GM19438 (cell line): Measurements from ENCODE around the gene PRDX3.

Experiments
- ATAC-seq: cut with Tn5 transposase; IDR thresholded peaks from one replicate; pipeline ENCODE4 v1.9.1; 2021; ENCODE audit warnings: low read depth; ENCODE audit not compliant: unreplicated experiment

Gene PRDX3

DNA sequence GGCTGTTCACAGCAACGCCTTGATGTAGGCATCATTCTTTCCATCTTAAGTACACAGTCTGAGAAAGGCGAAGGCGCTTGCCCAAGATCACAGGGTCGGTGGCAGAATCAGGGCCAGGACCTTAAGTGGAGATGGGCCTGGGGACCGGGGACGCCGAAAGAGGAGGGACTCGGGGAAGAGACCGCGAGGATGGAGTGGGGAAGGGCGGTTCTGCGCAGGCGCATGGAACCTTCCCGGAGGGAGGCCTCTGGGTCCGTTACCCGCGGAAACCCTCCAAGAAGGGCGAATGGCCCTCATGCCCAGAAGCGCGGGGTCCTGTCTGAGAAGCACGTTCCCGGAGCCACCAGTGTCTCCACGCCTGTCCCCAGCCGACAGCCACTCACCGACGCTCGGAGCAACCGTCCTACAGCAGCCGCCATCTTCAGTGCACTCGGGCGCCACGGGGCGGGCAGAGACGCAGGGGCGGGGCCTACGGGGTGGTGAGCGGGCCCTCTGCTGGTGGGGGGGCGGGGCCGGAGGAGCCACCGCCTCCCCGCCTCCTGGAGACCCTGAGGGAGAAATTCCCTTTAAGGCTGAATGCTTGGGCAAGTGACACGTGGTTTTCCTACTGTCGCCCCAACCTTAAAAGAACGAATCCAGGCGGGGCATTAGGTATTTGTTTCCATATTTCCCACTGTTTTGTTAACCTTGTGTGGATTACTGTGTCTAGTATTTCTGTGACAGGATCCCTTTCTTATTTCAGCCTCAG lies at the start of gene PRDX3:
PRDX3 (minus strand) TSS at position 441 of the 748 bp plus-strand sequence; CDS start at position 419, 22 bp downstream.
- ATAC-seq, result peak; percentile 90

DNA sequence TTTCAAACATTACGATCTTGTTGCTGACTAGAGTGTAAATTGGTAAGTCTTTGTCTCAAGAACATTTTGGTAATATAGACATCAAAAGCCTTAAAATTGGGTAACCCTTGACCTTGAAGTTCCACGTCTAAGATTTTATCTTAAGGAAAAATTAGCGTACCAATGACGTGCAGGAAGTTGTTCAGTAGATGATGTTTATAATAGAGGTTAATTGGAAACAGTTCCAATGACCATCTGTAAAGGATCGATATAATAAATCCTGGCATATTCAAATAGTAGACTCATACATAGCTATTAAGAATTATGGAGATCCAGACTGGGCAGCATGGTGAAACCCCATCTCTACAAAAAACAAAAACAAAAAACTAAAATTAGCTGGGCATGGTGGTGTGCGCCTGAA lies 49.2 kb upstream of the PRDX3 start:
- ATAC-seq, result no peak

DNA sequence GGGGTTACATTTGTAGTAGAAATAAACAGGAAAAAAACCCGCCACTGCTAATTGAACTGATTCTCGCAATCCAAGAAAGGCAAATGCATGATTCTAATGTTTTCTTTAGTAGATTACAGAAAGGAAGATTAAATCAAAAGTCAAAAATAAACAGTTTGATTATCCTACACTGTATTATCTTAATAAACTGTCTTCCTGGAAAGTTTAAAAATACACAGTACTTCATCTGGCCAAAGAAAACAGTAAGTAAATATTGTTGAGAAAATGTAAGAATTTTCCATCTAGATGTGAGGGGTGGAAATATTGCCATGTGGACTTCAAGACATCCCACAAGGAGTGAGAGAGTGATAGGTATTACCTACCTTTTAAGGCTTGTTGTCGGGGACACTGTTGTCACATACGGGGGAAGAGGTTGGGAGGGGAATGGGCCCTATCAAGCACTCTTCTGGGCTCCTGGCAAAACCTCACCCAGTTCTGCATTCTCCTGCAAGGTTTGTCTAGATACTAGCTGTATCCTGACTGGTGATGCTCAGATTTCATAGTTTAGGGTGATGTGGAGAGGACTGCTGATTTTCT lies 46.6 kb upstream of the PRDX3 start:
- no peak for ATAC-seq

DNA sequence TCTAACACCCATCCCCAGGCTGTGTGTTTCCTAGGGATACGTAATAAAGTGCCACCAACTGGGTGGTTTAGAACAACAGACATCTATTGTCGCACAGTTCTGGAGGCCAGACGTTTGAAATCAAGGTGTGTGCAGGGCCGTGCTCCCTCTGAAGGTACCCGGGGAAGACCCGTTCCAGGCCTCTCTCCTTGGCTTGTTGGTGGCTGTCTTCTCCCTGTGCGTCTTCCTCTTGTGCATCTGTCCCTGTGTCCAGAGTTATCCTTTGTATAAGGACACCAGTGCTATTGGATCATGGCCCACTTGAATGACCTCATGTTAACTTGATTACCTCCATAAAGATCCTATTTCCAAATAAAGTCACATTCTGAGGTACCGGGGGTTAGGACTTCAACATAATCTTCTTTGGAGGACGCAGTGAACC lies 44.4 kb upstream of the PRDX3 start:
- no peak for ATAC-seq

DNA sequence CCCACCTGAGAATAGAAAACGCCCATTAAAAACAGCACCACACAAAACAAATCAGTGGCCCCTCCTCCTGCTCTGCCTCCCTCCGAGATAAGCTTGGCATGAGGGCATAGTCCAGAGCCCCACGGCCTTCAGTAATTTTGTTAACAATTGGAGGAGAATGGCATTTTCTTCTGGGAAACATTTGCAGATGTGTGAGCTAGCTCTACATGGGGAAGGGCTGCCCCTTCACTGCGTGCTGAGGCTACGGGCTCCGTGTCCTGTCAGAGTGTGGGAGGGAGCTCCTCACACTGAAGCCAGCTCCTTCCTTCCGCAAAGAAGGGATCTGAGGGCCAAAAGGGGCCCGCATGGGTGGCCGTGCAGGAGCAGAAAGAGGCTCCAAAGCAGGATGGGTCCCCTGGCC lies 43.9 kb upstream of the PRDX3 start:
- ATAC-seq, result no peak

DNA sequence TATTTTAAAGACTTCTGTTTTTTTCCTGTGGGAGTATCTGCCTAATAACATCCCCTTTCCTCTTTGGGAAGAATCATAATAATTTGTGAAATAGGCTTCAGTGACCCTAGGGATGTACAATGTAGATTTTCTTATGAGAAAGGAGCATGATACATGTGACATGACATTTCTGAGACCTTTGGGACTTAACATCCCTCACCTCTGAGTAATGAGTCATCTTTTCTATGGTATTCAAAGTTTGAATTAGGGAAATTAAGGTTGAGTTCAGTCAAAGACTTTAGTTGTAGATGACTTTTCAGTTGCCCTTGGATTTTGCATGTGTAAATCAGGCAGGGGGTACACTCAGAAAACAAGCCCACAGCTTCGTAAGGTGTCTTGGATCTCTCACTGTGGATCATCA lies 43.1 kb upstream of the PRDX3 start:
- ATAC-seq, result no peak

DNA sequence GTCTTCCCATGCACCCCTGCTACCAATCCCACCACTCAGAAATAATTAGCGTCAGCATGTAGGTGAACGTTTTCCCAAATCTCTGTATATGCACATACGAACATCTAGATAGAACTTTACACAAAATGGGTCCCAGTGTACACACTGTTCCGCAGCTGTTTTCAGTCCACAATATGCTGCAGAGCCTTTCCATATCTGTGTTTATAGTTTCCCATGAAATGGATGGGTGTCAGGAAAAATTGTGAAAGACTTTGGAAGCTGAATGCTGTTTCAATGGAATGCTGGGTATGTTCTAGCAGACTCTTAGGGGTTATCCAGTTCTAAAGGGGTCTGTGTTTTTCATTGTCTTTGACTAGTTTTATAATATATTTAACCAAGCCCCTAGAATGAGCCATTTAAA lies 42.6 kb upstream of the PRDX3 start:
- ATAC-seq, result no peak

DNA sequence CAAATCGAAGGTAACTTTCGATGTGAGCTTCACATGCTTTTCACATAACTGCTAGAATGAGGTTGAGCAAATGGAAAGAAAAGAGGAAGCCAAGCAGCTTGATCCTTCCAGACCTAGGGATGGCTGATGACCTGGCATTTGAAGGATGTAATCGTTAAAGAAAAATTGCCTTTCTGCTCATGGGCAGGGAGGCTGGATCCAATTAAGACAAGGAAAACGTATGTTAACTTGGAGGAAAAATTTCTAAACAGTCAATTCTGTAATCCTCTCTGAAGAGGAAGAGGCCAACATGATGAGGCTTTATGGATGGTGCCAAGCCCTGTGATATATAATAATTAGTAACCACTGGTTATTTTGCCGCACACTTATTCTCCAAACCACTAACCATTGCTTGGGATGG lies 41.3 kb upstream of the PRDX3 start:
- no peak for ATAC-seq

DNA sequence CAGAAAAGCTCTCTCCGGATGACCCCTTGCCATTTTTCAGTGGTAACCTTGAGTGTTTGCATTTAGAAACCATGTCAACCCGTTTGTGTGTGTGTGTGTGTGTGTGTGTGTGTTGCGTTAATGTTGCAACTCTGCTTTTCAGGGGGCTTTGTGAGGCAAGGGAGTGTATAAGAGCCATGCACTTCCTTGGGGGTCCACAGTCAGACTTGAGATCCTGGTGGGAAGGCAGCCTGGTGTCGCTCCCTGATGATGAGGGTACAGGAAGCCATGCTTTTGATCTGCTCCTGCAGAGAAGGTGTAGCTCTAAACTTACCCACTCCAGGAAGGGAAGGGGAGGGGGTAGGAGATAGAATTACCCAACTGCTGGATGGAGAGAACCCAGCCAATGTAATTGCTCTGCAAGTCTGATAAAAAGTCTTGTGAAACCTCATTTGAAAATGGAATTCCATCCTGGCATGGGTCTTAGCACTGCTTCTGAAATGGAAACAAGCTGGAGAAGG lies 39.4 kb upstream of the PRDX3 start:
- ATAC-seq, result no peak

DNA sequence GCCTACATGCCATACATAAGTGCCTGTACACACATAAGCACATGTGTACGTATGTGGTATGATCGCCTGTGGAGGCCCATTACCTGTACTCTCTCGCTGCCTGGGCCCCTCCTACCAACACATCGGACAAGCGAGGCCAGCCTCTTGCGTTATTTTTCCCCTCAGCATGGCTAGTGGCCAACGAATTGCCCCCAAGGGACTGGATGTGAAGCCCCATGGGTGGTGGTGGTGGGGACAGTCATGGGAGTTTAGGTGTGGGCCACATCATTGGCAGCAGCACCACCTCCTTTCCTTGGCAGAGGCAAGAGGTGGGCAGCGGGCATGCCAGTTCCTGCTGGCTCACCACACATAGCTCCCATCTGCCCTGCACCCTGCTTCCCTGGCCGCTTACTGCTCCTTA lies 38.8 kb upstream of the PRDX3 start:
- no peak for ATAC-seq

DNA sequence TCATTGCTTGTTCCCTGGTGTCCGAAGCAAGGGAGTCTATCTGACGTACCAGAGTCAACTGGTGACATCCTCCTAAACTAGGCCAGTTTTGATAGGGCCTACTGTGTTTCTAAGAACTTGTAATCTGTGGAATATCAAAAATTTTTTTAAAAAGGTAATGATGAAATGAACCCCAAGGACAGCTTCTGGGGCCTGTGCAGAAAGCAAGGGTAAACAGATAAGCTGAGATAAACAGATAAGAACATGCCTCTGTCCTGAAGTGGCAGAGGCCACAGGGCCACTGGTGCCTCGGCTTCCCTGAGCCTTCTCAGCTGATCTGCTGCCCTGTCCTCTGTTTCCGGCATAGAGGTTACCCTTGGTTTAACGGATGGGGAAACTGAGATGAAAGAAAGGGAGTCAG lies 37.5 kb upstream of the PRDX3 start:
- no peak for ATAC-seq

DNA sequence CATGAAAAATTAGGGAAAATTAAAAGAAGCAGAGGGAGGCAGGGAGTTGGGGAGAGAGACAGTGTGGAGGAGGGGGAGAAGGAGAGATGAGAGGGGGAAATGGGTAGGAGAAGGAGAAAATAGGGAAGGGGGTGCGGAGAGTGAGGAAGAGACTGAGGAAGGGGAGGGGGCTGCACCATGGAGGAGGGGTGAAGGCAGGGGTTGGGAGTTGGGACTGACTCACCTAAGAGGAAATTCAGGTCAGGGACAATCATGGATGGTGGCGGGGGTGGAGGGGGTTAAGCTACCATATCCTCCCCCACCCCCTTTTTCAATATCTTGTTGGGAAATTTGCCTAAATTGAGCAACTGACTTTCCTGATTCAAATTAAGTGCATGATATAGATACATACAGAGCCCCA lies 36.8 kb upstream of the PRDX3 start:
- no peak for ATAC-seq

DNA sequence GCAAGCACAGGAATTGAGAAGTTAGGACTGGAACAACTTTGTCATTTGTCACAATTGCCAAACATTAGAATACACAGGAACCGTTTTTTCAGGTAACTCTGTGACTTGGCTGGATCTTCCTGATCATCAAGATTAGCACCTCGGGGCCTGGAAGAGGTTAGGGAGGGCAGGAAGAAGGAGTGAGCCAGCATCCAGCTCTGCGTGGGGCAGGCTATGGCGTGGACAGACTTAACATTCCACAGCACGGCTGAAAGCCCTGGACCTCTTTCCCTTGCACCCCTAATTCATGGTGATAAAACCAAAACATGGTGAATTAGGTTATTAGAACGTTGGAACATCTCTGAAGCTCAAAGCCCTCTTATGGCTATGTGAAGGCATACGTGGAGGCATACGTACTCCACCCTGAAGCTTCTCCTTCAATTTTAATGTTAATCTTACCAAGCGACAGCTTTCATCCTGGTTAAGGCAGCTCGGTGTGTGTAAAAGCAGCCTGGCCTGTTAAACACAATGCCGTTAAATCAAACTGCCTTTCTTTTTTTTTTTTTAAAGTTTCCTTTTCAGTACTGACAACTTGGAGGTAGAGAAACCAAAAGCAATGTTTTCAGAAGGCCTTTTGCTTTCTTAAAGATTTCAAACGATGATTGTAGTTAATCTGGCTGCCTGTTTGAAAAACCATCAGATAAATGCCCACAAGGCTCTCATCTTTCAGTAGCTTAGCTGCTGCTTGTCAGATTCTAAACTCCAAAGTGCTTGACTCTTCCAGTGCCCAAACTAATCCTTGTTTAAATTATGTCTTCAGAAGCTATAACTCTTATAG lies 33.2 kb upstream of the PRDX3 start:
- no peak for ATAC-seq

DNA sequence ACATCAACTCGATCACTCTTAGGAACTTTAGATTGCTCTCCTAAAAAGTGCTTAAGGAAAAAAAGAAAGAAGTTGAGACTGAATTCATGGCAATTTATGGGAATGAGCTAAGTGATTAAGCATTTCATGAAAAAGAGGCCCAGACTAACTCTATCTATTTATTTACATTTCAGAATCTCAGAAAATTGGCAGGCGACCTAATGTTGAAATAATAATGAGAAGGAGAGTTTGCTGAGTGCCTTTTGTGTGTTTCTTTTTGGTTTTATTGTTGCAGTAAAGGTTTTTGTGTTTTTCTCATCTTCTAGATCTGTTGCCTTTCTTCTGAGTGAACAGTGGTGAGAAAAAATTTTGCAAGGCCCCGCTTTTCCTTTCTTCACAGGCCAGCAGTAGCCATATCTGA lies 32.6 kb upstream of the PRDX3 start:
- ATAC-seq, result no peak

DNA sequence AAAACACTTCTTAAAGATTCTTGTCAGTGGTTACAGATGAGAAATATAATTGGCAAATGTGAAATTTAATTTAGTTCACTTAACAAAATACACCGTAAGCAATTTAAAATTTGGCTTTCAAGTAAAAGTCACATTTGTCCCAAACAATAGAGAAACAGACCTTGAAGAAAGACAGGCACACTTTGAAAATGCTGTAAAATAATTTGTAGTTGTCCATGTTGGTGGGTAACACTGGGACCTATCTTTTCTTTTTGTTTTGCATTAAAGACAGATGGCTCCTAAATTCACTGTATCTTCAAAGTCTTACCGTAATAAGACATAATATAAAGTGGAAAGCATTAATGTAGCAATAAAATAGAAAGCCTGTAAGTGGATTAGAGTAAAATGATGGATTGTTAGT lies 32.0 kb upstream of the PRDX3 start:
- ATAC-seq, result no peak

DNA sequence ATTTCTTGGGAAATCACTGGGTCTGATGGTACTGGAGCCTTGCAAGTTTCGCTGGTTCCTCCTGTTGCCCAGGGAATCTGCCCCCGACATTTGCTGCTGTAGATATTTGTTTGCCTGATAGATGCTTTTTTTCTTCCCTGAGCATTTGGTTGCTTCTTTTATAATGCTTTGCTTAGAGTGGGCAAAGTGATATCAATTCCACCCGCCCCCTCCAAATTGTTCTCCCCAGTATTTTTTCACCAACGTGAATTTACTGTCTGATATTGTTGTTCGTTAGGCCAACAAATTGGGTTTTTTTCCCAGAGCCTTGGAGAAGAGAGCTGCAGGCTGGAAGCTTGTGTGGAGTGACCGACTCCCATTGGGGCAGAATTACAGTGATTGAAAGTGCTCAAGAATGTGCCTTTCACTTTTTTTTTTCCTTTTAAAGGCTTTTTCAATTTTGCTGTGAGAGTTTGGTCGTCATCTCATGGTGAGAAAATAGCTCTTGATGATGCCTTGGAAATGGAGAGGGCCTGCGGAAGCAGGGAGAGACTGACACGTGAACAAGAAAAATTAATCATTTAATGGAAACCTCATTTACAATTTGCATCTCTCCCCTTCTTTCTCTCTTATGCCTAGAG lies 31.2 kb upstream of the PRDX3 start:
- ATAC-seq, result no peak

DNA sequence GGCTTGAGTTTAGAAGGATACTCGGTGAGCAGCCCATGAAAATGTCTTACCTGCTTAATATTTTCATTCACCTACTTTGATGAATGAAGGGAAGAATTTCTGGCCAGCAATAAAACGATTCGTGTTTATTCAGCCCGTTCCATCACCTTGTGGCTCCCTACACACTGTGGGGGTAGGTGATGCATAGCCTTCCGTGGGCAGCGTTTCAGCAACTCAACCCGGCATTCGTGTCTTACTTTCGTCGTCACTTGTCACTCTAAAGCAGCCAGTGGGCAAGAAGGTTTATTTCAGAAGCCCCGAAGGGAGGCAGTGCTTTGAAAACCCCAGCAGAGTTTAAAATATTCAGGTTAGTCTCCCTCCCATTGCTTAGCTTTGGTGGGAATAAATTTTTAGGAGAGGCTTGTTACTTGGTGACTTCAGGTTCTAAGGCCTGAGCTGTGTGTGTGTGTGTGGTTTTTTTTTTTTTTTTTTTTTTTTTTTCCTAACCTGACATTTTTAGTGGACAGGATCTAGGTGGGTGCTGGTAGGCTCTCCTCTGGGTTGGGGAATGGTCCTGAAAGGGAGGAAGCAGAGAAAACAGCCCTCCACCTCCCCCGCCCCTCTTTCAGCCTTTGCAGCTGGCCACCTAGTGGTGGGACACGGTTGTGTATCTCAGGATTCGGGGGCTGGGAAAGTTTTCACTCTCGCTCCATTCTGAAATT lies 30.6 kb upstream of the PRDX3 start:
- no peak for ATAC-seq

DNA sequence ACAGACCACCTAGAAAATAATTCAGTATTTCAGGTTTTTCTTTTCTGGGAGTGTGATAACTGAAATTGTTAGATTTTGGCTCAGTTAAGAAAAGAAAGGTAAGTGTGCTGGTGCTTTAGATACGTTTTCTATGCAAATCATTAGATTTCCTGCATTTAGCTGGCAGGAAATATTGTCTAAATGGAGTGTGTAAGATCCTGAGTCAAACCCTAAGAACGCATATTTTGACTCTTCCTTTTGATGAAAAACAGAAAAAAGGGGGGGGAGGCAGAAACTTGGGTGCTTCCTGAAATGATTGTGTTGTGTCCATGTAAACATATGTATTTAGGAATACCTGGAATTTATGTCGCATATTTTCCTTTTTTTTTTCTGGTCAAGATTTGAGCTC lies 29.9 kb upstream of the PRDX3 start:
- ATAC-seq, result no peak

DNA sequence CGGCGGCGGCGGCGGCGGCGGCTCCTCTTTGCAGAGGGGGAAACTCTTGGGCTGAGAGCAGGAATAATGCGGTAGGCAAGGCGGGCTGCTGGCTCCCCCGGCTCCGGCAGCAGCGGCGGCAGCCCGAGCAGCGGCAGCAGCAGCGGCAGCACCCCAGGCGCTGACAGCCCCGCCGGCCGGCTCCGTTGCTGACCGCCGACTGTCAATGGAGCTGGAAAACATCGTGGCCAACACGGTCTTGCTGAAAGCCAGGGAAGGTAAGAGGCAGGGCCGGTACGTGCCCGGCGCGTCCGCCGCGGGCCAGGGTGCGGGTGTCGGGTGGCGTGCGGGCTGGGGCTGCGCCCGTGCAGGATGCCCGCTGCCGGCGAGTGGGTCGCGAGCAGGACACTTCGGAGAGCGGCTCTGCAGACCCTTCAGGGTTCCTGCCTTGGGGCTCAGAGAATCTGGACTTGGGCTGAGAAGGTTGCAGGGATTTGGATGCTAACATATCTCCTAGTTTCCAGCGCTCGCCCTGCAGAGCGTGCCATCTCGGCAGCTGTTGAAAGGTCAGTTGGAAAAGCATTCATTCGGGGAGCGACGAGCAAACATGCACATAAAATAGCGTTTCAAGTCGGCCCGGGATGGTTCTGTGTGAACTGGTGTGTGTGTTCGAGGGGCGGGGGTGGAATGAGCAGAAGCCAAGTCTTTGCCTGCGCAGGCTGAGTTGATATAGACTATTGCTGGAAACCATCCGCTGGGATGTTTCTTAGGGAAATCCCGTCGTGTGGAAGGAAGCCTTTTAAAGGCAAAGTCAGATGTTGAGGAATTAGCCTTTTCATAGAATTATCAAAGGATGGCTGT lies 29.3 kb upstream of the PRDX3 start:
- ATAC-seq, result peak; percentile 8

DNA sequence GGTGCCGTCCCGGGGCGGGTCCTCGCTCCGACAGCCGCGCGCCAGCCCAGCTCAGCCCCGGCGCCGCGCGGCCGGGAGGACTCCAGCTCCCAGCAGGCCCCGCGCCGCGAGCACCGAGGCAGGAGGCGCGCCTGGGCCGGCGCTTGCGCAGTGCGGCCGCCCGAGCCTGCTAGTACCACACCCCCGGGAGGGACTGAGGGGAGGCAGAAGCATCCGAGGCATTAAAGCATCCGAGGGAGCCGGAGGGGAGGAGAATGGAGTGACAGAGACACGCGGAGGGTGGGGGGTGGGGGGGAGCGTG lies 28.7 kb upstream of the PRDX3 start, which contains the start of gene GRK5:
GRK5 (plus strand) TSS at position 206 of the 301 bp plus-strand sequence. CDS start 347 bp downstream, outside the sequence.
- peak; percentile 62 for ATAC-seq
